WTC11 (cell line): ENCODE measurements around the gene MYL3. TPM values are rescaled to one million over a fixed set of nuclear protein-coding genes. Genes with fewer than 3 reads are reported as not detected.

Experiments used
- ATAC-seq: fragments of 200-7000 bp; cut with Tn5 transposase; 2 replicates; pipeline ENCODE4 v1.10.0; 2021; ENCODE audit warnings: mild to moderate bottlenecking, moderate library complexity
- CTCF ChIA-PET: fragments of 300-600 bp; sonication (Branson Sonifier 250); formaldehyde crosslinking; loops from one replicate; lab custom pipeline; 2021; ENCODE audit warnings: antibody characterized with exemption; lab: Charles Lee
- POLR2A ChIA-PET: fragments of 350-600 bp; sonication (Branson Sonifier 250); formaldehyde crosslinking; loops from one replicate; lab custom pipeline; 2021; ENCODE audit warnings: antibody characterized with exemption; lab: Charles Lee
- DNase-seq: peaks from one replicate; pipeline ENCODE4 v3.0.0; 2021; ENCODE audit warnings: low spot score
- H3K27ac Mint-ChIP-seq: 2 replicates; pipeline ENCODE4 v1.8.0; 2021; ENCODE audit warnings: mixed read lengths
- H3K27me3 Mint-ChIP-seq: 2 replicates; pipeline ENCODE4 v1.8.0; 2021; ENCODE audit warnings: low read depth, mild to moderate bottlenecking, moderate library complexity, mixed read lengths
- H3K36me3 Mint-ChIP-seq: 2 replicates; pipeline ENCODE4 v1.8.0; 2021; ENCODE audit warnings: mixed read lengths
- H3K4me1 Mint-ChIP-seq: 2 replicates; pipeline ENCODE4 v1.8.0; 2022; ENCODE audit warnings: mixed read lengths
- H3K4me3 Mint-ChIP-seq: 2 replicates; pipeline ENCODE4 v1.8.0; 2021; ENCODE audit warnings: mild to moderate bottlenecking, moderate library complexity, mixed read lengths
- H3K9me3 Mint-ChIP-seq: 2 replicates; pipeline ENCODE4 v1.8.0; 2021; ENCODE audit warnings: mixed read lengths
- CREB1 ChIP-seq: sonication (generic); formaldehyde crosslinking; IDR thresholded peaks from 2 replicates; pipeline ENCODE4 v1.8.0; 2023; ENCODE audit warnings: mild to moderate bottlenecking, missing genetic modification reagents
- CREM ChIP-seq: sonication (generic); formaldehyde crosslinking; IDR thresholded peaks from 2 replicates; pipeline ENCODE4 v1.8.1; 2022; ENCODE audit warnings: mild to moderate bottlenecking, missing genetic modification reagents, moderate library complexity
- FOXJ3 ChIP-seq: sonication (generic); formaldehyde crosslinking; IDR thresholded peaks from 2 replicates; pipeline ENCODE4 v1.9.0; 2021; ENCODE audit warnings: missing genetic modification reagents, mild to moderate bottlenecking, borderline replicate concordance
- GTF2I ChIP-seq: fragments of 250-450 bp; sonication (Bioruptor Pico); conservative IDR thresholded peaks from 2 replicates; pipeline ENCODE4 v1.4.0; 2021; ENCODE audit warnings: mild to moderate bottlenecking
- HMGA2 ChIP-seq: fragments of 250-450 bp; sonication (Bioruptor Pico); IDR thresholded peaks from 2 replicates; pipeline ENCODE4 v1.4.0; 2021; ENCODE audit warnings: mild to moderate bottlenecking, moderate library complexity
- IRF2 ChIP-seq: sonication (generic); formaldehyde crosslinking; IDR thresholded peaks from 2 replicates; pipeline ENCODE4 v1.8.0; 2022; ENCODE audit warnings: low read depth, missing genetic modification reagents, borderline replicate concordance
- JUN ChIP-seq: sonication (generic); formaldehyde crosslinking; IDR thresholded peaks from 2 replicates; pipeline ENCODE4 v1.8.0; 2023; ENCODE audit warnings: mild to moderate bottlenecking, missing genetic modification reagents
- KAT7 ChIP-seq: sonication (generic); formaldehyde crosslinking; IDR thresholded peaks from 2 replicates; pipeline ENCODE4 v1.8.1; 2023; ENCODE audit warnings: missing genetic modification reagents, mild to moderate bottlenecking, borderline replicate concordance
- NFYB ChIP-seq: sonication (generic); formaldehyde crosslinking; conservative IDR thresholded peaks from 2 replicates; pipeline ENCODE4 v1.8.0; 2022; ENCODE audit warnings: low read depth, missing genetic modification reagents
- SMAD4 ChIP-seq: sonication (generic); formaldehyde crosslinking; IDR thresholded peaks from 2 replicates; pipeline ENCODE4 v1.8.0; 2022; ENCODE audit warnings: mild to moderate bottlenecking, missing genetic modification reagents
- TEAD1 ChIP-seq: sonication (generic); formaldehyde crosslinking; IDR thresholded peaks from 2 replicates; pipeline ENCODE4 v1.8.0; 2022; ENCODE audit warnings: mild to moderate bottlenecking, missing genetic modification reagents
- ZNF396 ChIP-seq: fragments of 250-450 bp; sonication (Bioruptor Pico); IDR thresholded peaks from 2 replicates; pipeline ENCODE4 v1.8.0; 2021; ENCODE audit warnings: mild to moderate bottlenecking, moderate library complexity, borderline replicate concordance
- total RNA-seq: library from RNA; stranded (reverse); gene quantifications from 3 replicates; pipeline ENCODE4 v1.2.3, GENCODE V29; 2021
- TF ChIP-seq, protein P1 (sequence below): fragments of 250-450 bp; sonication (Bioruptor Pico); IDR thresholded peaks from 2 replicates; pipeline ENCODE4 v2.1.2; 2022; ENCODE audit warnings: mild to moderate bottlenecking, moderate library complexity
- TF ChIP-seq, protein P2 (sequence below): fragments of 250-450 bp; sonication (Bioruptor Pico); conservative IDR thresholded peaks from 2 replicates; pipeline ENCODE4 v1.9.0; 2021; ENCODE audit warnings: mild to moderate bottlenecking
- TF ChIP-seq, protein P3 (sequence below): sonication (generic); formaldehyde crosslinking; conservative IDR thresholded peaks from 2 replicates; pipeline ENCODE4 v1.8.1; 2023; ENCODE audit warnings: mild to moderate bottlenecking, low read depth, missing genetic modification reagents, moderate library complexity
- TF ChIP-seq, protein P4 (sequence below): sonication (generic); formaldehyde crosslinking; IDR thresholded peaks from 2 replicates; pipeline ENCODE4 v1.8.0; 2022; ENCODE audit warnings: mild to moderate bottlenecking, missing genetic modification reagents
- TF ChIP-seq, protein P5 (sequence below): fragments of 250-450 bp; sonication (Bioruptor Pico); IDR thresholded peaks from 2 replicates; pipeline ENCODE4 v1.9.0; 2021; ENCODE audit warnings: mild to moderate bottlenecking

MYL3 gene
- total RNA-seq, 1 experiment from 2014 or later = 0.31 TPM

DNA sequence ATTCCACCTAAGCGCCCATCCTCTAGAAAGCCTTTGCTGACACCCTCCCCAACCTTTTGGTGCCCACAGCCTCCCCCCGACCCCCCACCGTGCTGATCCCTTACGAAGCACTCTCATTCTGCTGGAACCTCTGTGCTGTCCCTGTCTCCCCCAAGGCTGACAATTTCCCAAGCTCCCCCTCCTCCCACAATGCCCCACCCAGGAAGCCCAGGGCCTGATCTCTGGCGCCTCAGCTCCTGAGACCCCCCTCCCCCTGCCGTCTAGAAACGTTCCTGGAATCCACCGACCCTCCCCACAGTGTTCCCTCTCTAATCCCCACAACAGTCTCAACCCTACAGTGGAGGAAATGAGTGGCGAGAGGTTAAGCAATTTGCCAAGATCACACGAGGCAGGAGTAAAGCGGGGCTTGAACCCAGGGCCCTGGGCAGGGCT is 18.3 kb downstream of the MYL3 start:
- DNase-seq = no peak
- POLR2A ChIA-PET = interaction anchor here (0.6 to 1.1 kb wide), 3 partner anchors 54 to 536 kb away, joined by 3 to 6 read pairs (median 3); partner anchors contain the start of gene PTPN23
- H3K9me3 Mint-ChIP-seq = peaks cover 32% of the 10 kb centered on the region
- H3K4me3 Mint-ChIP-seq = peak overlapping the region; percentile 64
- H3K27ac Mint-ChIP-seq = no peak overlapping the region
- peaks cover 18% of the 10 kb centered on the region for H3K36me3 Mint-ChIP-seq
- CTCF ChIA-PET = interaction anchor here (0.7 to 6.2 kb wide), 16 partner anchors 10 to 382 kb away, joined by 3 to 50 read pairs (median 7); partner anchors contain the start of genes PRSS50 and TMIE
- ATAC-seq = no peak
- H3K4me1 Mint-ChIP-seq = peaks cover 13% of the 10 kb centered on the region
- TF ChIP-seq, protein P1, sequence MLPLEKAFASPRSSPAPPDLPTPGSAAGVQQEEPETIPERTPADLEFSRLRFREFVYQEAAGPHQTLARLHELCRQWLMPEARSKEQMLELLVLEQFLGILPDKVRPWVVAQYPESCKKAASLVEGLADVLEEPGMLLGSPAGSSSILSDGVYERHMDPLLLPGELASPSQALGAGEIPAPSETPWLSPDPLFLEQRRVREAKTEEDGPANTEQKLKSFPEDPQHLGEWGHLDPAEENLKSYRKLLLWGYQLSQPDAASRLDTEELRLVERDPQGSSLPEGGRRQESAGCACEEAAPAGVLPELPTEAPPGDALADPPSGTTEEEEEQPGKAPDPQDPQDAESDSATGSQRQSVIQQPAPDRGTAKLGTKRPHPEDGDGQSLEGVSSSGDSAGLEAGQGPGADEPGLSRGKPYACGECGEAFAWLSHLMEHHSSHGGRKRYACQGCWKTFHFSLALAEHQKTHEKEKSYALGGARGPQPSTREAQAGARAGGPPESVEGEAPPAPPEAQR (CRISPR knock-in tag) = no peak
- TF ChIP-seq HMGA2 (CRISPR knock-in tag) = no peak
- H3K27me3 Mint-ChIP-seq = peaks cover 19% of the 10 kb centered on the region

DNA sequence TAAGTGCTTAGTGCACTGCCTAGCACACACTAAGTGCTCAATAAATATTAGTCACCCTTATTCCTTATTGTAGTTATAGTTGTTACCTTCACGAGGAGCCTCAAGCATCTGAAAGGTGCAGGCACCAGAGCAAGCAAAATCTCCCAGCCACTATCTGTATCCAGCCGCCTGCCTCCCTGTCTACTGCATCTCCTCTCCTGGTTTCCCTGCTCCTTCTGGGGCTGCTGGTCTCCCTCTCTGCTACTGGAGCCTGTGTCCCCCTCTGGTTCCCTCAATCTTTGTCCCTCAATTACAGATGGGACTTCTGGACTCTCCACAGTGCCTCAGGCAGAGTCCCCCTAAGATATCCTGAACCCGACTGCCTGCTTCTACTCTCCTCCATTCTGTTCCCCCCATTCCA is 18.8 kb downstream of the MYL3 start:
- peaks cover 13% of the 10 kb centered on the region for H3K4me1 Mint-ChIP-seq
- TF ChIP-seq CREM (CRISPR knock-in tag) (no peak), ZNF396 (CRISPR knock-in tag) (no peak), IRF2 (CRISPR knock-in tag) (no peak), SMAD4 (CRISPR knock-in tag) (no peak), GTF2I (CRISPR knock-in tag) (no peak), CREB1 (CRISPR knock-in tag) (no peak), NFYB (CRISPR knock-in tag) (no peak), HMGA2 (CRISPR knock-in tag) (no peak), TEAD1 (CRISPR knock-in tag) (no peak), FOXJ3 (no peak), JUN (CRISPR knock-in tag) (no peak), KAT7 (CRISPR knock-in tag) (no peak)
- TF ChIP-seq, protein P2, sequence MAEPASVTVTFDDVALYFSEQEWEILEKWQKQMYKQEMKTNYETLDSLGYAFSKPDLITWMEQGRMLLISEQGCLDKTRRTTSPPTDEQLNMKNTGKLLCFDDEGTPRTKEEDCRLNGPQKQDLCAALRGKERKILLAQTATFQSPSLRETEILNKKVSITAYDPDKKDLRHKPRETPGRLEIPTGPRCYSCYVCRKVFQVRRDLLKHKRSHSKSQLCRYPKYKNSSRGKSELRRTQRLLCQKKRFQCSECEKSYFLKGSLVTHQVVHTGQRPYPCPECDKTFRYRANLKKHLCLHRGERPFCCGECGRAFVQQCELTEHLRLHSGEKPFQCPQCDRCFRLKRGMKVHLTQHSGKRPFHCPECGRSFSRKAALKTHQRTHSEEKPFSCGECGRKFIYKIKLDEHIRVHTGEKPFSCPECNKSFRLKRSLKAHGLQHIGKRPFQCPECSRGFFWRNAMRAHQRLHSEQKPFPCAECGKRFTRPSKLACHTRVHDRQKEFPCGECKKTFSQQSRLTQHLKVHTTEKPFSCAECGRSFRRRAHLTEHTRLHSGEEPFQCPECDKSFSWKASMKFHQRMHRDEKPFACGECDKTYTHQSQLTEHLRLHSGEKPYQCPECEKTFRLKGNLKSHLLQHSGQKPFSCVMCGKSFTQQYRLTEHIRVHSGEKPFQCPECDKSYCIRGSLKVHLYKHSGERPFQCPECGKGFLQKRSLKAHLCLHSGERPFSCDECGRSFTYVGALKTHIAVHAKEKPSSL (CRISPR knock-in tag) = no peak
- TF ChIP-seq, protein P3, sequence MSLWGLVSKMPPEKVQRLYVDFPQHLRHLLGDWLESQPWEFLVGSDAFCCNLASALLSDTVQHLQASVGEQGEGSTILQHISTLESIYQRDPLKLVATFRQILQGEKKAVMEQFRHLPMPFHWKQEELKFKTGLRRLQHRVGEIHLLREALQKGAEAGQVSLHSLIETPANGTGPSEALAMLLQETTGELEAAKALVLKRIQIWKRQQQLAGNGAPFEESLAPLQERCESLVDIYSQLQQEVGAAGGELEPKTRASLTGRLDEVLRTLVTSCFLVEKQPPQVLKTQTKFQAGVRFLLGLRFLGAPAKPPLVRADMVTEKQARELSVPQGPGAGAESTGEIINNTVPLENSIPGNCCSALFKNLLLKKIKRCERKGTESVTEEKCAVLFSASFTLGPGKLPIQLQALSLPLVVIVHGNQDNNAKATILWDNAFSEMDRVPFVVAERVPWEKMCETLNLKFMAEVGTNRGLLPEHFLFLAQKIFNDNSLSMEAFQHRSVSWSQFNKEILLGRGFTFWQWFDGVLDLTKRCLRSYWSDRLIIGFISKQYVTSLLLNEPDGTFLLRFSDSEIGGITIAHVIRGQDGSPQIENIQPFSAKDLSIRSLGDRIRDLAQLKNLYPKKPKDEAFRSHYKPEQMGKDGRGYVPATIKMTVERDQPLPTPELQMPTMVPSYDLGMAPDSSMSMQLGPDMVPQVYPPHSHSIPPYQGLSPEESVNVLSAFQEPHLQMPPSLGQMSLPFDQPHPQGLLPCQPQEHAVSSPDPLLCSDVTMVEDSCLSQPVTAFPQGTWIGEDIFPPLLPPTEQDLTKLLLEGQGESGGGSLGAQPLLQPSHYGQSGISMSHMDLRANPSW (CRISPR knock-in tag) = no peak
- TF ChIP-seq, protein P4, sequence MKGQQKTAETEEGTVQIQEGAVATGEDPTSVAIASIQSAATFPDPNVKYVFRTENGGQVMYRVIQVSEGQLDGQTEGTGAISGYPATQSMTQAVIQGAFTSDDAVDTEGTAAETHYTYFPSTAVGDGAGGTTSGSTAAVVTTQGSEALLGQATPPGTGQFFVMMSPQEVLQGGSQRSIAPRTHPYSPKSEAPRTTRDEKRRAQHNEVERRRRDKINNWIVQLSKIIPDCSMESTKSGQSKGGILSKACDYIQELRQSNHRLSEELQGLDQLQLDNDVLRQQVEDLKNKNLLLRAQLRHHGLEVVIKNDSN (CRISPR knock-in tag) = no peak
- TF ChIP-seq, protein P5, sequence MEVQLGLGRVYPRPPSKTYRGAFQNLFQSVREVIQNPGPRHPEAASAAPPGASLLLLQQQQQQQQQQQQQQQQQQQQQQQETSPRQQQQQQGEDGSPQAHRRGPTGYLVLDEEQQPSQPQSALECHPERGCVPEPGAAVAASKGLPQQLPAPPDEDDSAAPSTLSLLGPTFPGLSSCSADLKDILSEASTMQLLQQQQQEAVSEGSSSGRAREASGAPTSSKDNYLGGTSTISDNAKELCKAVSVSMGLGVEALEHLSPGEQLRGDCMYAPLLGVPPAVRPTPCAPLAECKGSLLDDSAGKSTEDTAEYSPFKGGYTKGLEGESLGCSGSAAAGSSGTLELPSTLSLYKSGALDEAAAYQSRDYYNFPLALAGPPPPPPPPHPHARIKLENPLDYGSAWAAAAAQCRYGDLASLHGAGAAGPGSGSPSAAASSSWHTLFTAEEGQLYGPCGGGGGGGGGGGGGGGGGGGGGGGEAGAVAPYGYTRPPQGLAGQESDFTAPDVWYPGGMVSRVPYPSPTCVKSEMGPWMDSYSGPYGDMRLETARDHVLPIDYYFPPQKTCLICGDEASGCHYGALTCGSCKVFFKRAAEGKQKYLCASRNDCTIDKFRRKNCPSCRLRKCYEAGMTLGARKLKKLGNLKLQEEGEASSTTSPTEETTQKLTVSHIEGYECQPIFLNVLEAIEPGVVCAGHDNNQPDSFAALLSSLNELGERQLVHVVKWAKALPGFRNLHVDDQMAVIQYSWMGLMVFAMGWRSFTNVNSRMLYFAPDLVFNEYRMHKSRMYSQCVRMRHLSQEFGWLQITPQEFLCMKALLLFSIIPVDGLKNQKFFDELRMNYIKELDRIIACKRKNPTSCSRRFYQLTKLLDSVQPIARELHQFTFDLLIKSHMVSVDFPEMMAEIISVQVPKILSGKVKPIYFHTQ (CRISPR knock-in tag) = no peak
- CTCF ChIA-PET = interaction anchor here (1.1 to 2.7 kb wide), 5 partner anchors 23 to 127 kb away, joined by 3 to 11 read pairs (median 7); partner anchors contain the start of gene PRSS50
- H3K4me3 Mint-ChIP-seq = no peak overlapping the region
- H3K27me3 Mint-ChIP-seq = peaks cover 20% of the 10 kb centered on the region
- H3K9me3 Mint-ChIP-seq = peaks cover 33% of the 10 kb centered on the region
- no peak overlapping the region for H3K27ac Mint-ChIP-seq
- POLR2A ChIA-PET = no interaction called here
- H3K36me3 Mint-ChIP-seq = peaks cover 19% of the 10 kb centered on the region
- no peak for DNase-seq
- ATAC-seq = no peak
